Measurements from ENCODE around the gene MIP.
A peak's percentile ranks its signal among the peaks of the same experiment; 100 is the strongest.
"Not testable (repeated sequence)": the region's sequence is repeated elsewhere in the genome, so short reads cannot be mapped to it uniquely, and the experiment has no call there.

Gene MIP

GRCh38 chr12:56410768-56411167 is 43.7 kb downstream of the MIP start (continued):
- TF ChIP-seq SP3 (tag by site-specific recombination; IDR thresholded peaks at IDR 0.05) = no peak
- no peak for TF ChIP-seq BCL11A (tag by site-specific recombination; IDR thresholded peaks at IDR 0.05; ENCODE audit: low read depth)
- no peak for TF ChIP-seq ZFP41 (tag by site-specific recombination; IDR thresholded peaks at IDR 0.05; ENCODE audit: borderline replicate concordance)
- no peak for TF ChIP-seq ZNF292 (tag by site-specific recombination; IDR thresholded peaks at IDR 0.05; ENCODE audit: borderline replicate concordance, low read depth)
- no peak for TF ChIP-seq ZNF16 (tag by site-specific recombination; IDR thresholded peaks at IDR 0.05; ENCODE audit: low read depth)
- TF ChIP-seq ZNF514 (tag by site-specific recombination; IDR thresholded peaks at IDR 0.05) = no peak
- TF ChIP-seq ZNF426 (tag by site-specific recombination; IDR thresholded peaks at IDR 0.05) = no peak
- TF ChIP-seq ELK4 (IDR thresholded peaks at IDR 0.05; ENCODE audit: borderline replicate concordance, low read depth, low read length) = no peak
- no peak for TF ChIP-seq ZNF302 (tag by site-specific recombination; IDR thresholded peaks at IDR 0.05; ENCODE audit: low read depth)
- no peak for TF ChIP-seq ZNF324 (tag by site-specific recombination; IDR thresholded peaks at IDR 0.05)
- no peak for TF ChIP-seq ZNF513 (tag by site-specific recombination; IDR thresholded peaks at IDR 0.05)

GRCh38 chr12:56408799-56409417 is 45.5 kb downstream of the MIP start:
- no peak overlapping the region for H3K27ac ChIP-seq (ENCODE audit: extremely low read depth, low read depth, low read length)
- no peaks in the 10 kb centered on the region for H3K9me3 ChIP-seq (ENCODE audit: control insufficient read depth, insufficient read depth, low read depth, low read length)
- ChIA-PET POLR2A (no interaction called here), CTCF (no interaction called here)
- no peaks in the 10 kb centered on the region for H3K4me1 ChIP-seq (ENCODE audit: control insufficient read depth, insufficient read depth, low read length)
- H3K36me3 ChIP-seq (ENCODE audit: control insufficient read depth in 2 of 2, insufficient read depth in 1 of 2, low read length in 2 of 2) = peaks cover 0 to 13% of the 10 kb centered on the region in 2 experiments; a peak in 1 of 3 replicates
- H3K4me3 ChIP-seq (ENCODE audit: low read depth, low read length) = no peak overlapping the region
- TF ChIP-seq ZNF10 (tag by site-specific recombination; IDR thresholded peaks at IDR 0.05) = no peak
- no peak for TF ChIP-seq ZNF366 (tag by site-specific recombination; conservative IDR thresholded peaks at IDR 0.05)
- no peak for TF ChIP-seq ZSCAN30 (tag by site-specific recombination; IDR thresholded peaks at IDR 0.05)
- no peak for TF ChIP-seq ZNF433 (tag by site-specific recombination; IDR thresholded peaks at IDR 0.05; ENCODE audit: low read depth)
- no peak for TF ChIP-seq ZNF239 (tag by site-specific recombination; IDR thresholded peaks at IDR 0.05)
- no peak for TF ChIP-seq KLF16 (tag by site-specific recombination; IDR thresholded peaks at IDR 0.05)
- no peak for TF ChIP-seq OVOL3 (tag by site-specific recombination; IDR thresholded peaks at IDR 0.05)

- H3K9me3 ChIP-seq (ENCODE audit: control insufficient read depth, insufficient read depth, low read depth, low read length); H3K27ac ChIP-seq (ENCODE audit: extremely low read depth, low read depth, low read length); H3K4me3 ChIP-seq (ENCODE audit: low read depth, low read length); H3K4me1 ChIP-seq (ENCODE audit: control insufficient read depth, insufficient read depth, low read length); H3K36me3 ChIP-seq (ENCODE audit: control insufficient read depth in 2 of 2, insufficient read depth in 1 of 2, low read length in 2 of 2); CTCF ChIA-PET; POLR2A ChIA-PET: not testable (repeated sequence)
Observed at GRCh38 chr12:56404227-56404626, 50.2 kb downstream of the MIP start.

GRCh38 chr12:56401612-56402011 is 52.8 kb downstream of the MIP start:
- H3K4me1 ChIP-seq (ENCODE audit: control insufficient read depth, insufficient read depth, low read length); POLR2A ChIA-PET; H3K9me3 ChIP-seq (ENCODE audit: control insufficient read depth, insufficient read depth, low read depth, low read length); H3K36me3 ChIP-seq (ENCODE audit: control insufficient read depth in 2 of 2, insufficient read depth in 1 of 2, low read length in 2 of 2); H3K4me3 ChIP-seq (ENCODE audit: low read depth, low read length); H3K27ac ChIP-seq (ENCODE audit: extremely low read depth, low read depth, low read length): not testable (repeated sequence)
- CTCF ChIA-PET = interaction anchor here (0.5 kb wide), 1 partner anchor 12 kb away, joined by 5 read pairs; no protein-coding TSS in a partner anchor
- peak; percentile 96 for TF ChIP-seq ZNF157 (tag by site-specific recombination; IDR thresholded peaks at IDR 0.05)

- POLR2A ChIA-PET; H3K27ac ChIP-seq (ENCODE audit: extremely low read depth, low read depth, low read length); H3K9me3 ChIP-seq (ENCODE audit: control insufficient read depth, insufficient read depth, low read depth, low read length); H3K36me3 ChIP-seq (ENCODE audit: control insufficient read depth in 2 of 2, insufficient read depth in 1 of 2, low read length in 2 of 2); H3K4me3 ChIP-seq (ENCODE audit: low read depth, low read length); CTCF ChIA-PET; H3K4me1 ChIP-seq (ENCODE audit: control insufficient read depth, insufficient read depth, low read length): not testable (repeated sequence)
Observed at GRCh38 chr12:56401125-56401524, 53.3 kb downstream of the MIP start.
